Measurements from ENCODE around the gene XCR1. TPM values are rescaled to one million over a fixed set of nuclear protein-coding genes. Genes with fewer than 3 reads are reported as not detected.

The XCR1 gene
- total and polyA plus RNA-seq, 2 experiments from 2014 or later, result 0.27 to 0.30 TPM

GRCh38 chr3:45988804-45989203, 38.5 kb downstream of the XCR1 start:
- WGBS (ENCODE audit: low lambda C conversion rate, missing lambda C conversion rate), result 88% methylated on average over 2 of the region's 2 CpGs
- no peaks in the 10 kb centered on the region for H3K27me3 ChIP-seq
- peak overlapping the region; percentile 10 for H3K4me2 ChIP-seq
- H3K9me3 ChIP-seq (ENCODE audit: low read depth), result no peaks in the 10 kb centered on the region
- H3K27ac ChIP-seq, result peak overlapping the region; percentile 95
- H3K36me3 ChIP-seq (replicated peaks; ENCODE audit: insufficient read depth, low read depth), result no peaks in the 10 kb centered on the region
- H3K4me3 ChIP-seq, result no peak overlapping the region
- DNase-seq (ENCODE audit: low spot score), result peak; percentile 30
- no peaks in the 10 kb centered on the region for H3K9me2 ChIP-seq (replicated peaks; ENCODE audit: insufficient read depth)
- H4K20me1 ChIP-seq (ENCODE audit: insufficient read depth, poor library complexity, severe bottlenecking), result no peaks in the 10 kb centered on the region
- peaks cover 79% of the 10 kb centered on the region for H3K79me2 ChIP-seq
- H3K4me1 ChIP-seq (ENCODE audit: insufficient read depth), result peaks cover 62% of the 10 kb centered on the region
- no peak overlapping the region for H2AFZ ChIP-seq
- TF ChIP-seq CTCF (IDR thresholded peaks at IDR 0.05; ENCODE audit: poor library complexity) (no peak), EZH2phosphoT487 (IDR thresholded peaks at IDR 0.05; ENCODE audit: low read depth, severe bottlenecking, unreplicated experiment) (no peak), EZH2 (IDR thresholded peaks at IDR 0.05; ENCODE audit: borderline replicate concordance) (no peak)

- H3K27ac ChIP-seq, result peak overlapping the region; percentile 95
- H3K36me3 ChIP-seq (replicated peaks; ENCODE audit: insufficient read depth, low read depth), result no peaks in the 10 kb centered on the region
- H4K20me1 ChIP-seq (ENCODE audit: insufficient read depth, poor library complexity, severe bottlenecking), result no peaks in the 10 kb centered on the region
- H3K9me3 ChIP-seq (ENCODE audit: low read depth), result no peaks in the 10 kb centered on the region
- H3K4me2 ChIP-seq, result peak overlapping the region; percentile 10
- no peaks in the 10 kb centered on the region for H3K27me3 ChIP-seq
- WGBS (ENCODE audit: low lambda C conversion rate, missing lambda C conversion rate), result 89% methylated on average over 4 of the region's 4 CpGs
- TF ChIP-seq EZH2phosphoT487 (IDR thresholded peaks at IDR 0.05; ENCODE audit: low read depth, severe bottlenecking, unreplicated experiment) (no peak), CTCF (IDR thresholded peaks at IDR 0.05; ENCODE audit: poor library complexity) (no peak), EZH2 (IDR thresholded peaks at IDR 0.05; ENCODE audit: borderline replicate concordance) (no peak)
- H2AFZ ChIP-seq, result no peak overlapping the region
- peak; percentile 46 for DNase-seq (ENCODE audit: low spot score)
- no peaks in the 10 kb centered on the region for H3K9me2 ChIP-seq (replicated peaks; ENCODE audit: insufficient read depth)
- H3K4me3 ChIP-seq, result no peak overlapping the region
- peaks cover 66% of the 10 kb centered on the region for H3K4me1 ChIP-seq (ENCODE audit: insufficient read depth)
- H3K79me2 ChIP-seq, result peaks cover 74% of the 10 kb centered on the region
These were observed 38.9 kb downstream of the XCR1 start for GRCh38 chr3:45988362-45988761.

- 68% methylated on average over 8 of the region's 8 CpGs for WGBS (ENCODE audit: low lambda C conversion rate, missing lambda C conversion rate)
- DNase-seq (ENCODE audit: low spot score), result no peak
- TF ChIP-seq CTCF (IDR thresholded peaks at IDR 0.05; ENCODE audit: poor library complexity), result no peak
These were observed 39.7 kb downstream of the XCR1 start for GRCh38 chr3:45987368-45988291.

More at GRCh38 chr3:45987368-45988291, 39.7 kb downstream of the XCR1 start:
- Histone ChIP-seq H3K4me3 (no peak overlapping the region), H3K4me2 (peak overlapping the region; percentile 10), H3K9me2 (replicated peaks; ENCODE audit: insufficient read depth) (no peaks in the 10 kb centered on the region), H4K20me1 (ENCODE audit: insufficient read depth, poor library complexity, severe bottlenecking) (no peaks in the 10 kb centered on the region), H3K27me3 (no peaks in the 10 kb centered on the region), H2AFZ (no peak overlapping the region), H3K36me3 (replicated peaks; ENCODE audit: insufficient read depth, low read depth) (no peaks in the 10 kb centered on the region), H3K4me1 (ENCODE audit: insufficient read depth) (peaks cover 66% of the 10 kb centered on the region), H3K9me3 (ENCODE audit: low read depth) (no peaks in the 10 kb centered on the region), H3K27ac (peak overlapping the region; percentile 95), H3K79me2 (peaks cover 67% of the 10 kb centered on the region)
